Dedifferentiated amniotic fluid mesenchymal stem cell (primary cell): Measurements from ENCODE around the gene TFB2M.
"Not testable (repeated sequence)": the region's sequence is repeated elsewhere in the genome, so short reads cannot be mapped to it uniquely, and the experiment has no call there.

ENCODE experiments used
- DNase-seq: peaks from one replicate; pipeline ENCODE4 v3.0.0-alpha.2; 2016; ENCODE audit errors: extremely low spot score

TFB2M gene, protein sequence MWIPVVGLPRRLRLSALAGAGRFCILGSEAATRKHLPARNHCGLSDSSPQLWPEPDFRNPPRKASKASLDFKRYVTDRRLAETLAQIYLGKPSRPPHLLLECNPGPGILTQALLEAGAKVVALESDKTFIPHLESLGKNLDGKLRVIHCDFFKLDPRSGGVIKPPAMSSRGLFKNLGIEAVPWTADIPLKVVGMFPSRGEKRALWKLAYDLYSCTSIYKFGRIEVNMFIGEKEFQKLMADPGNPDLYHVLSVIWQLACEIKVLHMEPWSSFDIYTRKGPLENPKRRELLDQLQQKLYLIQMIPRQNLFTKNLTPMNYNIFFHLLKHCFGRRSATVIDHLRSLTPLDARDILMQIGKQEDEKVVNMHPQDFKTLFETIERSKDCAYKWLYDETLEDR

DNA sequence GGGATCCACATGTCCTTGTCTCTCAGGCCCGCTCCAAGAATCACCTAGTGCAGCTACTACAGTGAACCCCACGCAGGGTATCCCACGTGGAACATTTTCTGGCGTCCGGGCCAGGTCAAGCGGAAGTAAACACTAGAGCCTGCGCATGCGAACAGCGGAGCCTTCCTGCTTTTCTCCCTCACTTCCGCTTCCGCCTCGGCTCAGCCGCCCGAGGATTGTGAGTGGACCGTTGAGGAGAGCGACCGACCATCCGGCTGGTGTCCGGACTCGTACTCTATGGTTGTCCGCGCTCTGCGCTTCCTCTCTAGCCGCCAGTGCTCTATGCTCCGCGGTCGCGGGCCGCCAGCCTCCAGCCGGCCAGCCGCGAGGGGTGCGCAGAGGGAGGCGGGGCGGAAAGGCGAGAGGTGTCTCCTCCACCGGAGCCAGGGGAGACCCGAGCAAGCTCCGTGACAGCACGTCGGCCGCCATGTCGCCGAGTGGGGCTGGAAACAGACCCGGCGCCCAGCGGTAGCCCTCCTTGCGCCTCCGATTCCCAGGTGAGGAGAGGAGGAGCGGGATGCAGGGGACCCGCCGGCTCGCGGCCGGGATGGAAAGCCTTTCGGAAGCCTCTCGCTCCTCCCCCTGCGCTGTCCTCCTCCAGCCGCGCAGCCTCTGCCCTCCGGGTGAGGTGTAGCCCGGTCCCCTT lies at the start of gene TFB2M, which contains the start of gene CNST:
TSS of gene TFB2M (minus strand) at position 134 of the 685 bp plus-strand sequence. CDS start at position 11, 123 bp downstream.
TSS of gene CNST (plus strand) at position 329 of the 685 bp plus-strand sequence. CDS start 25,107 bp downstream, outside the sequence.
- peak; percentile 99 for DNase-seq

DNA sequence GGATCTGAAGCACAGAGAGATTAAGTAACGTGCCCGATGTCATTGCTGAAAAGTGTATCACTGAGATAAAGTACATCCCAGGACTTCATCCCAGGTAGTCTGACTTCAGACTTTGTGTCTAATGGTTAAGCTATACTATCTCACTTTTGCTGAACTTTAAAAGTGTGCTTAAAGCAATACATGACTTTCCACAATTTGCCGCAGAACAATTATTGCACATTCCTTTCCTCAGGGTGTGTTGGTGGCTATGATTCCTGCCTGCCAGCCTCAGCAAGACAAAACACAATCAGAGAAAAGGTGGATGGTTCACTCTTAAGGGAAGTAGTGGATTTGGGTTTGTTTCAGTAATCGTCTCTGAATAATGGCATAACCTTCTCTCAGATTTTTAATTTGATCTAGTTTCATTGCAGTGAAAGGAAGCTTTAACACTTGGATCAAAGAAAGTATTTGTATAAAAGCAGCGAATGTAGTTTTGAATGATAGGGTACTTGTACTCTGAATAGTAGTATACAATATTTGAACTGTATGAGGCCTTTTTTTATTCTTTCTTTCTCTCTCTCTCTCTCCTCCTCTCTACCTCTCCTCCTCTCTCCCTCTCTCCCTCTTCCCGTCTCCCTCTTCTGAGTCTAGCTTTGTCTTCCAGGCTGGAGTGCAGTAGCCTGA lies 47.2 kb upstream of the TFB2M start:
- DNase-seq, result no peak

DNA sequence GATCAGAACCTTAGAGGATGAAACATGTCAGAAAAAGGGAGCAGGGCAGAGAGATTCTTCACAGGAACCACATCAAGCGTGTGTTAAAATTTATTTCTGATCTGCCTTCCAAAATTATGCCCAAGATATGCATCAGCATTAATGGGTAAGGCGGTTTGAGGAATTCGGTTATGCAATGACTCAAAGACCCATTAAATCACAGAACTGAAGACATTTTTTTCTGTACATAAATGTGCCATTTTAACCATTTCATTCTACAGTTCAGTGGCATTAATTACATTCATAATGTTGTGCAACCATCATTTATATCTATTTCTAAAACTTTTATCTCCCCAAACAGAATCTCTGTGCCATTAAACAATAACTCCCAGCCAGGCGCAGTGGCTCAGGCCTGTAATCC lies 43.6 kb upstream of the TFB2M start:
- no peak for DNase-seq

DNA sequence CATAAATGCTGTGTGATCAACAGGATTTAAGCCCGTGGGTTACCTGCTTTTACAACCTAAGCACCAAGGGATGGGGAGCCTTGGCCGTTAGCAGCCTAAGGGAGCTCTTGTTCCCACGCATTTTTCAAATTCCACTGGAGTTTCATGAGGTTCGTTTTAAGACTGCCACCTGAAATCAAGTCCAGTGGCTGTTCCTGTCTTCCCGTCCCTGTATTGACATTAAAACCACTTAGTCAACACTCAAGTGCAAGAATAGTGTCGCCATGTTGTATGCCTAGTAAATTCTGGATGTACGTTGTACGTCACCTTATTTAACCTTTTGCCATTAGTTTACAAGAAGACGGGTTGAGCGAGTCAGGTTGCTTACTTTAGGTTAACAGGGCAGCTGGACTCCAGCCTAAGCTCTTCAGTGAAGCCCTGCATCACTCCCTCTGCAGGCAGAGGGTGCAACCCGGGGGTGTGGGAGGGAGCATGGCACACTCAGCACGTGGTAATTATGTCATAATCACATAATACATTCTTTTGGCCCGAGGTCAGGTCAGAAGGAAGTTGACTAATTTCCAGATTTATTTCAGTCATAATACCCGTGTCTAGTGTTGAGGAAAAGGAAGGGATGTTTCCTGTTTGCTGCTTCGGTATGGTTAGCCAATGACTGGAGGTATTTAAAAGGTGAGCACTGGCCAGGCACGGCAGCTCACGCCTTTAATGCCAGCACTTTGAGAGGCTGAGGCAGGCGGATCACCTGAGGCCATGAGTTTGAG lies 42.7 kb upstream of the TFB2M start:
- DNase-seq, result peak; percentile 33

DNA sequence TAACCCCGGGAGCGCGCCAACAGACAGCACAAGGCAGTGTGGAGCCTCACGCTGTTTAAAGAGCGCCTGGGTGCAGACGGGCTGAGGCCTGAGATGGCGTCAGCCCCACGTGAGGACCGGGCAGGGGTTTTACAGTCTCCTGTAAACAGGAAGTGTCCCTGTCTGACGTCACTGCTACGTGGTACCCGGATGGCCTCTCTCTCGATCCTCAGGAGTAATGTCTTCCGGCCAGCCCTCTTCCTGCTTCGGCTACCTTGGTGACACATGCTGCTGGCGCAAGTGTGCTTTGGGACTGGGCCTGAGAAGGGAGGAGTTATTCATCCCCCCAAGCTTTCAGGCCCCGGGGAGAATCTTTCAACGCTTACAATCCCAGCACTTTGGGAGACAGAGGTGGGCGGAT lies 41.4 kb upstream of the TFB2M start:
- no peak for DNase-seq

DNA sequence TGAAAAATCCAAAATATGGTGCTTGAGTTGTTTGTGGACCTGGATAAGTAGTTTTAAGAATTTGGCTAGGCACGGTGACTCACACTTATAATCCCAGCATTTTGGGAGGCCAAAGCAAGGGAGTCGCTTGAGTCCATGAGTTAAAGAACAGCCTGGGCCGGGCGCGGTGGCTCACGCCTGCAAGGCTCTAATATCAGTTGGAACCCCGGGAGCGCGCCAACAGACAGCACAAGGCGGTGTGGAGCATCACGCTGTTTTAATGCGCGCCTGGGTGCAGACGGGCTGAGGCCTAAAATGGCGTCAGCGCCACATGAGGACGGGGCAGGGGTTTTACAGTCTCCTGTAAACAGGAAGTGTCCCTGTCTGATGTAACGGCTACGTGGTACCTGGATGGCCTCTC lies 39.2 kb upstream of the TFB2M start:
- DNase-seq, result not testable (repeated sequence)

DNA sequence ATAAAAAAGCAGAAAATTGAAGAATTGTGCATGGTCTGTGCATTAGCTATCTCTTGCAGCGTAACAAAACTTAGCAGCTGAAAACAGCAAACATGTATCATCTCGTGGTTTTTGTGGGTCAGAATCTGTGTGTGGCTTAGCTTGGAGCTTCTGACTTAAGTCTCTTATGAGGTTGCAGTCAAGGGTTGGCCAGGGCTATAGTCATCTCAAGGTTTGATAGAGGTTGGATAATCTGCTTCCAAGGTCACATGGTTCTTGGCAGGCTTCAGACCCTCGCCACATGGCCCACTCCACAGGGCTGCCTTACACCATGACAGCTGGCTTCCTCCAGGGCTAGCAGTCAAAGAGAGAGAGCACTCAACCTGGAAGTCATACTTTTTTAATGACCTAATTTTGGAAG lies 36.1 kb upstream of the TFB2M start:
- no peak for DNase-seq

DNA sequence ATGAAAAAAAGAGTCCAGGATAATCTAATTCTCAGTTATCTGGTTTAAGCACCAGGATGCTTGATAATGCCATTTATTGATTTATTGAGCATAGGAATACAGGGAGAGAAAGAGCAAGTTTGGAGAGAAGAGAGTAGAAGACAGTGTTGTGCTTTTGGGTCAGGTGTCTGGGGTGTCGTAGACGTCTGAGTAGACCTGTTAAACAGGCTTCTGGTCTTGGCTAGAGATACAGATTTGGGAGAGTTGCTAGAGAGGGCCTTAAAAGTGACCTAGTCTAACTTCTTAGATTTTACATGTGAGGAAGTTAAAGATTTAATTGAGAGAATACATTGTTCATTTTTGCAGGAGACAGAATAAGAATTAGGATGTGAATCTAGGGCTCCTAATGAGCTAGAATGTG lies 34.5 kb upstream of the TFB2M start:
- no peak for DNase-seq

DNA sequence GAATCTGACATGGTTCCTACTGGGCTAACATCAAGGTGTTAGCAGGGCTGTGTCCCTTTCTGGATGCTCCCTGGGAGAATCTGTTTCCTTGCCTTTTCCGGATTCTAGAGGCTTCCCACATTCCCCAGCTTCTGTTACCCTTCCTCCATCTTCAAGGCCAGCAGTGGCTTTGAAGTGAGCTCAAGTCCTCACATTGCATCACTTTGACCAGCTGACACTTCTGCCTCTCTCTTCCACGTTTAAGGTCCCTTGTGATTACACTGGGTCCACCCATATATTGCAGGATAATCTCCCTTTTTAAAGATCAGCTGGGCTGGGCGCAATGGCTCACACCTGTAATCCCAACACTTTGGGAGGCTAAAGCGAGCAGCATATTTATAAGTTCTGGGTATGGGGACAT lies 33.3 kb upstream of the TFB2M start:
- DNase-seq, result no peak

DNA sequence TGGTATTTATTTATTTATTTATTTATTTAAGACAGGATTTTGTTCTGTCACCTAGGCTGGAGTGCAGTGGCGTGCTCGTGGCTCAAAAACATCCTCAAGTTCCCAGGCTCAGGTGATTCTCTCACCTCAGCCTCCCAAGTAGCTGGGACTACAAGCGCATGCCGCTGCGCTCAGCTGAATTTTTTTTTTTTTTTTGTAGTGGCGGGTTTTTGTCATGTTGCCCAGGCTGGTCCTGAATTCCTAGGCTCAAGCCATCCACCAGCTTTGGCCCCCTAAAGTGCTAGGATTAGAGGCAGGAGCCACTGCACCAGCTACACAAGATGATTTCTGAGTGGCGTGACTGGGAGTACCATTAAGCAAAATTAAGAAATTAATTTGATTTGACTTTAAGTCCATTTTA lies 31.9 kb upstream of the TFB2M start:
- DNase-seq, result no peak

DNA sequence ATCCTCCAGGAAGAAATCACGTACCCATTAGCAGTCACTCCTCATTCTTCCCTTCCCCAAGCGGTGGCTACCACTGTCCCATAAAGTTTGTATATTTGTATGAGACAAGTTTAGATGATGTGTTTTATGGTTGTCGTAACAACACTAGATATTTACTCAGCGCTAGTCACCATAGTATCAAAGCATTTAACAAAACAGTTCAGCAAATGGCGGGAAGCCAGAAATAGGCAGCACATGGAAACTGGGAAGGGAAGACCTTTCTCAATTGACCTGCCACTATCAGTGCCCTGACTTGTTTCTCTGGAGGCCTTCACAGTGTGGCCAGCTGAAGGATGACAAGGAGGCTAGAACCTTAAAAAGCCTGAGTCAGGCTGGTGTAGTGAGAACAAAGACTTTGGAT lies 31.3 kb upstream of the TFB2M start:
- no peak for DNase-seq

DNA sequence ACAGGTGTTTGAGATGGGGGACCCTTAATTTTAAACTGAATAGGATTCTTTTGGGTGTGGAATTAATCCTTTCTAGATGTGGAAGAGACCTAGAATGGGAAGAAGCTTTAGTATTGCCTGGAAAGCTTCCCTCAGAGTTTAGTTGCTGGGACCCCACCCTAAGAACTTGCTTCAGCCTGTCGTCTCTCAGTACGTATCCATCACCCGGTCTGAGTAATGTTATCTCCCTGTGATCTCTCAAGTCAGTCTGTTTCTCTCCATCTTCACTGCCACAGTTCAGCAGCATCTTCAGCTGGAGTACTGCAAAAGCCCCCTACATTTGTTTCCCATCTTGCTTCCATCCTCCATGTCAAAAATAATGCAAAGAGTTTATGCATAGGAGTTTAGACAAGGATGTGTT lies 29.1 kb upstream of the TFB2M start:
- DNase-seq, result no peak

DNA sequence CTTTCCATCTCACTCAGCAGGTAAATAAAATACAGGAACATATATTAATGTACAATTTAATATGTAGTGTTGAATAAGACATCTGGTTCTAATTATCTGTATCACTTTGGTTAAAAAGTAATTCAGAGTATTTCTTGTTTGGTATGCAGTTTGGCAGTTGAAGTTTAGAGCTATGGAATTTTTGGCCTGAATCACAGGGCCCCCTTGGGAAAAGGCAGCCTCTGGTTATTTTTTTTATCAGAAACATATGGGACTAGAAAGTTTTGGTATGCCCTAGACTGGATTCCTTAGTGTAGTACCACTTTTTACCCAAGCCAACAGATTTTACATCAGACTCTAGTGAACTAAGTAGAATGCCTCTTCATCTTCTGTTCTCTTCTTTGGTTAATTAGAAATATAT lies 26.6 kb upstream of the TFB2M start:
- DNase-seq, result peak; percentile 96

DNA sequence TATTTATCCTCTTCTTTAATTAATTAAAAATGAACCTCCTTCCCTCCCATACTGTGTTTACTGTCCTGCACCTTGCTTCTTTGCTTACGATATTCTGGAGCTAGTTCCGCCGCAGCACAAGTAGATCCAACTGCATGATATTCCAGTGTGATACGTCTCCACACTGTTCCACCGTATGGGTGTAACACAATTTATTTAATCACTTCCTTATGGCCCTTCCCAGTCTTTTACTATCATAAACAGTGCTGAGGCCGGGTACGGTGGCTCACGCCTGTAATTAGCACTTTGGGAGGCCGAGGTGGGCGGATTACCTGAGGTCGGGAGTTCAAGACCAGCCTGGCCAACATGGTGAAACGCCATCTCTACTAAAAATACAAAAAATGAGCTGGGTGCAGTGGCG lies 25.9 kb upstream of the TFB2M start:
- DNase-seq, result no peak

DNA sequence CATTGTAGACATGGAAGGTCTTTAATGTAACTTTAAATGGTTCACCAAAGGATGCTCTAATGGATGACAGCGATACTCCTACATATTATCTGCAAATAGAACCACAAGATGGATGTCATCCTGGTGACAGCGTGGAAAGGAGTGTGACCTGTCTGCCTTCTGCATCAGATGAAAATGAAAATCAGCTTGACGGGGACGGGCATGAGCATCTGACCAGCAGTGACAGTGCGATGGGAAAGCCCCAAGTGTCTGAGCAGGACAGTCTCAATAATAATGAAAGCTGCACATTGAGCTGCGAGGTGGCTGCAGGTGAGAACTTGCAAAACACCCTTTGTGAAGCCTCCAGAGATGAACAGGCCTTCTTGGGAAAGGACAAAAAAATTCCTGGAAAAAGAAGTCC lies 25.4 kb upstream of the TFB2M start:
- no peak for DNase-seq

DNA sequence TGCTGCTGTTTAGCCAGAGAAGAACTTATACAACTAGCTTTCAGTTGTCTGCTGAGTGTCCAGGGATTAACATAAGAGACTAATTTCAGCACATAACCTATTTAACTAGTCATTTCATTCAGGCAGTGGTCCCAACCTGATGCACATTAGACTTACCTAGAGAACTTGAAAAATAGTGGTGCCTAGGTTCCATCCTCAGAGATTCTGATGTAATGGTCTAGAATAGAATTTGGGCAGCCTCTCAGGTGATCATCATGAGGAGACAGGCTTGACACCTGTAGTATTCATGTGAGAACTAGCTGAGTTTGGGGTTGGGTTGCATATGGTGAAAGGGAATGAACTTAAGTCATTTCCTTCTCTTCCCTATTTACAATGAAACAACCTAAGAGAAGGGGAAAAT lies 25.0 kb upstream of the TFB2M start:
- DNase-seq, result no peak

DNA sequence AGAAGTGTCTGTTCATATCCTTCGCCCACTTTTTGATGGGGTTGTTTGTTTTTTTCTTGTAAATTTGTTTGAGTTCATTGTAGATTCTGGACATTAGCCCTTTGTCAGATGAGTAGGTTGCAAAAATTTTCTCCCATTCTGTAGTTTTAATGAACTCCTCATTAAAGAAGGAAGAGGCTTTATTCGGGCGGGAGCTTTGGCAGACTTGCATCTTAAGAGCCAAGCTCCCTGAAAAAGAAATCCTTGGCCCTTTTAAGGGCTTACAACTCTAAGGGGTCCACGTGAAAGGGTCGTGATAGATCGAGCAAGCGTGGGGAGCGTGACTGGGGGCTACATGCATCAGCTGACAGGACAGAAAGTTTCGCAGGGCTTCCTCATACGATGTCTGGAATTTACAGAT lies 23.9 kb upstream of the TFB2M start:
- DNase-seq, result not testable (repeated sequence)

DNA sequence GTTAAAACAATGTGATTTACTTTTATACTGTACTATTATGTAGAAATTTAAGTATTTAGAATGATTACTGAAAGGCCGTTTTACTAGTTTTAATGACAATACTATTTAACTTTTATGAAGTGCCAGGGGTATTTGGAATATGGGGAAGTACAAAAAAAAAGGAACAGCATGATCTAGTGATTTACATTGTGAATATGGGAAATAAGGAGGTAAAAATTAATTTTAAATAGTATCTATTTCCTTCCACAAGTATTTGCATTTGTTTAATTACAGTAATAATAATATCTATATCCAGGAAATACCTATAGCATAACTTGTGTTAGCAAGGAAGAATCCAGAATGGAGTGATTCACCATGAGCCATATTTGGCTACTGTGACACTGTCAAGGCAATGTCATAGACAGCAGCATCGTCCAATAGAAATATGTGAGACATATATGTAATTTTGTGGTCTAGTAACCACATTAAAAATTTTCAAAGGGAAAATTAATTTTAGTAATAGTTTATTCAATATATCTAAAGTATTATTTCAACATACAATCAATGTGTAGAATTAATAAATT lies 22.2 kb upstream of the TFB2M start:
- no peak for DNase-seq

DNA sequence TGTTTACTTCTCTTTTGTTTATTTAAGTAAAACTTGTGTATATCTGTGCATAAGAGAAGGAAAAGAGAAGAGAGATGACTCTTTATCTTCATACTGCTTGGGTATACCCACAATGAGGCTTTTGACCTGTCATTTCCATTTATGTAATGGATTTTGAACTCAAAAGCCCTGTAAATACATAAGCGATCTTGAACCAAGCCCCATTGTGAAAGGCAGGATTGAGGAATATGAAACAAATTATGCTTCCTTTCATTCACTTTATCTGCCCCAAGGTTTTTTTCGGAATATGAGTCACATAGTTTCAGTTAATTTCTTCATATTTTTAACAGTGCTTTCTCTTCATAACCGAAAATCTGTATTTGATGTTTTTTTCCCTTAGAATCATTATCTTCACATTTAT lies 21.5 kb upstream of the TFB2M start:
- DNase-seq, result peak; percentile 80

DNA sequence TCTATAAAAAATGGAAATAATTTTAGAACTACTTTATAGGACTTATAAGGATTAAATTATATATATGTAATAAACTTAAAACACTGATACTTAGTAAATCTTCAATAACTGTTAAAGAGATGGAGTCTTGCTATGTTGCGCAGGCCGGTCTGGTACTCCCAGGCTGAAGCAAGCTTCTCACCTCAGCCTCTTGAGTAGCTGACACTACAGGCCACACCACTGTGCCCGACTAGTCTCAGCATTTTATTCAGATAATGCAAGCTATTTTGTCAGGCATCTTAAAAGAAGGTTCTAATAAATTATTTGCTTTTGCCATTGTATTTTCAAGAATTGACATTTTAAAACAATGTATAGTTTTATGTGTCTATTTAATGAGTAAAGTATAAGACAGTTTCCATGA lies 21.0 kb upstream of the TFB2M start:
- no peak for DNase-seq

DNA sequence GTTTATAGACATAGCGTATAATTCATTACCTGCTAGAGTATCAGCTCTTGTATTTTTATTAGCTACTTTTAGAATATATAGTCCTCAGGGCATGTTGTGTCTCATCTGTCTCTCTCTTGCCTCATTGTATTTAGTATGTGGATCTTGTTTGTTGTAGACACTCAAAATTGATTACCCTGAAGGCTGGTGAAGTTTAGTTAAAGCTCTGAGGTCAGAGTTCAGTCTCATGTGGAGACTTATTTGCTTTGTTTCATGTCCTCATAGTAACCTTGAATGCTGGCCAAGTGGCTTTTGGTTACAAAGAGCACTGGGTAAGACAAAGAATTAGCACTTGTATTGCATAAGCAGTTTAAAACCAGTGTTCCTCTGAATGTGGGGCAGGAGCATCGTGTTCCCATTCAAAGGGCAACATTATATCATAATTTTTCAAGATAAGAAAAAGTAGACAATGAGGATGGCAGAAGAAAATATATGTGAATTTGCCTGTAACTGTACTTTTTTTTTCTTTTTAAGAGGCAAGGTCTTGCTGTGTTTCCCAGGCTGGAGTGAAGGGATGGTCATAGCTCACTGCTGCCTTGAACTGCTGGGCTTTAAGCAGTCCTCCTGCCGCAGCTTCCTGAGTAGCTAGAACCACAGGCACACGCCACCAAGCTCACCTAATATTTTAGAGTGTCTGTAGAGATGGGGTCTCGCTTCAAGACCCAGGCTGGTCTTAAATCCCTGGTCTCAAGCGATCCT lies 17.6 kb upstream of the TFB2M start:
- peak; percentile 32 for DNase-seq
